Neural crest cell (in vitro differentiated cells): ENCODE measurements around the gene ENTPD8. TPM values are rescaled to one million over a fixed set of nuclear protein-coding genes. Genes with fewer than 3 reads are reported as not detected.

Source experiments
- DNase-seq: peaks from one replicate; pipeline ENCODE4 v3.0.0; 2021; ENCODE audit warnings: low read depth, mixed read lengths, low spot score
- H3K27ac Mint-ChIP-seq: one replicate; pipeline ENCODE4 v1.8.0; 2021; ENCODE audit warnings: mild to moderate bottlenecking, mixed read lengths; ENCODE audit not compliant: unreplicated experiment
- H3K27me3 Mint-ChIP-seq: 2 replicates; pipeline ENCODE4 v1.8.0; 2021; ENCODE audit warnings: low read depth, mild to moderate bottlenecking, mixed read lengths
- H3K36me3 Mint-ChIP-seq: 2 replicates; pipeline ENCODE4 v1.8.0; 2021; ENCODE audit warnings: low read depth, mild to moderate bottlenecking, mixed read lengths
- H3K4me1 Mint-ChIP-seq: 2 replicates; pipeline ENCODE4 v1.8.0; 2021; ENCODE audit warnings: mixed read lengths
- H3K4me3 Mint-ChIP-seq: one replicate; pipeline ENCODE4 v1.8.0; 2021; ENCODE audit warnings: mild to moderate bottlenecking, mixed read lengths
- H3K9me3 Mint-ChIP-seq: 2 replicates; pipeline ENCODE4 v1.8.0; 2021; ENCODE audit warnings: mixed read lengths
- CTCF ChIP-seq: fragments of 200-600 bp; sonication (generic); conservative IDR thresholded peaks from 2 replicates; pipeline ENCODE4 v1.5.0; 2021; ENCODE audit warnings: antibody characterized with exemption, mild to moderate bottlenecking
- total RNA-seq: library from RNA; stranded (reverse); gene quantifications from 2 replicates; pipeline ENCODE4 v1.2.1, GENCODE V29; 2021

ENTPD8 gene
- total RNA-seq, 1 donor from 2014 or later = 0.12 TPM

GRCh38 chr9:137408651-137409405 is 32.3 kb downstream of the ENTPD8 start:
- no peak overlapping the region for H3K27ac Mint-ChIP-seq
- TF ChIP-seq CTCF = no peak
- no peaks in the 10 kb centered on the region for H3K27me3 Mint-ChIP-seq

GRCh38 chr9:137407590-137408300 is 33.4 kb downstream of the ENTPD8 start:
- TF ChIP-seq CTCF = no peak
- Mint-ChIP-seq H3K27me3 (no peaks in the 10 kb centered on the region), H3K9me3 (no peaks in the 10 kb centered on the region), H3K4me1 (no peaks in the 10 kb centered on the region), H3K4me3 (no peak overlapping the region), H3K27ac (no peak overlapping the region), H3K36me3 (no peaks in the 10 kb centered on the region)
- no peak for DNase-seq

More at GRCh38 chr9:137408651-137409405, 32.3 kb downstream of the ENTPD8 start:
- no peak for DNase-seq
- no peaks in the 10 kb centered on the region for H3K9me3 Mint-ChIP-seq
- no peak overlapping the region for H3K4me3 Mint-ChIP-seq
- no peaks in the 10 kb centered on the region for H3K4me1 Mint-ChIP-seq
- no peaks in the 10 kb centered on the region for H3K36me3 Mint-ChIP-seq

- Mint-ChIP-seq H3K36me3 (peaks cover 7% of the 10 kb centered on the region), H3K9me3 (peaks cover 3% of the 10 kb centered on the region), H3K4me3 (no peak overlapping the region), H3K4me1 (no peaks in the 10 kb centered on the region), H3K27me3 (no peaks in the 10 kb centered on the region), H3K27ac (no peak overlapping the region)
- peak; percentile 77 for DNase-seq
- peak; percentile 83 for TF ChIP-seq CTCF
Observed at GRCh38 chr9:137406876-137407589, 34.1 kb downstream of the ENTPD8 start.

- peaks cover 10% of the 10 kb centered on the region for H3K36me3 Mint-ChIP-seq
- peak overlapping the region; percentile 34 for H3K4me3 Mint-ChIP-seq
- H3K27ac Mint-ChIP-seq = no peak overlapping the region
- DNase-seq = no peak
- H3K4me1 Mint-ChIP-seq = no peaks in the 10 kb centered on the region
- no peak for TF ChIP-seq CTCF
- H3K9me3 Mint-ChIP-seq = peaks cover 3% of the 10 kb centered on the region
- no peaks in the 10 kb centered on the region for H3K27me3 Mint-ChIP-seq
Observed at GRCh38 chr9:137406085-137406760, 34.9 kb downstream of the ENTPD8 start.

- TF ChIP-seq CTCF = no peak
- Mint-ChIP-seq H3K4me3 (no peak overlapping the region), H3K27me3 (no peaks in the 10 kb centered on the region), H3K27ac (no peak overlapping the region), H3K4me1 (no peaks in the 10 kb centered on the region), H3K36me3 (peaks cover 10% of the 10 kb centered on the region), H3K9me3 (peaks cover 3% of the 10 kb centered on the region)
- DNase-seq = no peak
Observed at GRCh38 chr9:137405677-137406081, 35.5 kb downstream of the ENTPD8 start.
